MCF 10A (cell line): ENCODE data around the gene MYH10. TPM values are rescaled to one million over a fixed set of nuclear protein-coding genes. Genes with fewer than 3 reads are reported as not detected.

Experiments used
- BruUV-seq: library from RNA; stranded (reverse); fragments of 400-500 nt; replicated peaks from 2 replicates; lab custom pipeline; 2021; lab: Mats Ljungman, UMichigan
- CTCF ChIA-PET: fragments of 300-600 bp; sonication (Branson Sonifier 250); formaldehyde crosslinking; extraction: SDS; loops from one replicate; lab custom pipeline; 2021; ENCODE audit warnings: antibody characterized with exemption, inconsistent platforms; lab: Yijun Ruan, JAX
- POLR2A ChIA-PET: fragments of 300-600, 350-650 bp; sonication (Branson Sonifier 250); formaldehyde crosslinking; extraction: SDS; loops from one replicate; lab custom pipeline; 2020; ENCODE audit warnings: antibody characterized with exemption, inconsistent platforms; lab: Yijun Ruan, JAX
- DNase-seq: peaks from one replicate; pipeline ENCODE4 v3.0.0-alpha.2; 2018; ENCODE audit not compliant: unreplicated experiment
- H3K27ac Mint-ChIP-seq: one replicate; pipeline ENCODE4 v1.8.0; 2022; ENCODE audit warnings: mild to moderate bottlenecking, low read depth, mixed read lengths; ENCODE audit not compliant: unreplicated experiment
- H3K27me3 Mint-ChIP-seq: one replicate; pipeline ENCODE4 v1.8.0; 2022; ENCODE audit warnings: mixed read lengths; ENCODE audit not compliant: insufficient read depth, unreplicated experiment
- H3K36me3 Mint-ChIP-seq: one replicate; pipeline ENCODE4 v1.8.0; 2022; ENCODE audit warnings: mild to moderate bottlenecking, moderate library complexity, mixed read lengths; ENCODE audit not compliant: insufficient read depth, unreplicated experiment
- H3K4me1 Mint-ChIP-seq: one replicate; pipeline ENCODE4 v1.8.0; 2022; ENCODE audit warnings: mixed read lengths; ENCODE audit not compliant: insufficient read depth, unreplicated experiment
- H3K4me3 Mint-ChIP-seq: one replicate; pipeline ENCODE4 v1.8.0; 2022; ENCODE audit warnings: mild to moderate bottlenecking, moderate library complexity, mixed read lengths; ENCODE audit not compliant: unreplicated experiment
- H3K9me3 Mint-ChIP-seq: one replicate; pipeline ENCODE4 v1.8.0; 2022; ENCODE audit warnings: mixed read lengths; ENCODE audit not compliant: unreplicated experiment
- intact Hi-C: fragments of 100-400 bp; cut with micrococcal nuclease; formaldehyde crosslinking; loops from 2 replicates; pipeline ENCODE4 v1.14.1; 2022
- total RNA-seq: library from RNA; stranded (reverse); gene quantifications from 2 replicates; pipeline ENCODE4 v1.2.3, GENCODE V29; 2022
- TF ChIP-seq, protein P1 (sequence below): fragments of 200-600 bp; IDR thresholded peaks from one replicate; pipeline ENCODE4 v1.8.0; 2022; ENCODE audit warnings: antibody characterized with exemption, mild to moderate bottlenecking; ENCODE audit not compliant: unreplicated experiment

Gene MYH10
- total RNA-seq, 1 experiment from 2014 or later, result 43.0 TPM

DNA sequence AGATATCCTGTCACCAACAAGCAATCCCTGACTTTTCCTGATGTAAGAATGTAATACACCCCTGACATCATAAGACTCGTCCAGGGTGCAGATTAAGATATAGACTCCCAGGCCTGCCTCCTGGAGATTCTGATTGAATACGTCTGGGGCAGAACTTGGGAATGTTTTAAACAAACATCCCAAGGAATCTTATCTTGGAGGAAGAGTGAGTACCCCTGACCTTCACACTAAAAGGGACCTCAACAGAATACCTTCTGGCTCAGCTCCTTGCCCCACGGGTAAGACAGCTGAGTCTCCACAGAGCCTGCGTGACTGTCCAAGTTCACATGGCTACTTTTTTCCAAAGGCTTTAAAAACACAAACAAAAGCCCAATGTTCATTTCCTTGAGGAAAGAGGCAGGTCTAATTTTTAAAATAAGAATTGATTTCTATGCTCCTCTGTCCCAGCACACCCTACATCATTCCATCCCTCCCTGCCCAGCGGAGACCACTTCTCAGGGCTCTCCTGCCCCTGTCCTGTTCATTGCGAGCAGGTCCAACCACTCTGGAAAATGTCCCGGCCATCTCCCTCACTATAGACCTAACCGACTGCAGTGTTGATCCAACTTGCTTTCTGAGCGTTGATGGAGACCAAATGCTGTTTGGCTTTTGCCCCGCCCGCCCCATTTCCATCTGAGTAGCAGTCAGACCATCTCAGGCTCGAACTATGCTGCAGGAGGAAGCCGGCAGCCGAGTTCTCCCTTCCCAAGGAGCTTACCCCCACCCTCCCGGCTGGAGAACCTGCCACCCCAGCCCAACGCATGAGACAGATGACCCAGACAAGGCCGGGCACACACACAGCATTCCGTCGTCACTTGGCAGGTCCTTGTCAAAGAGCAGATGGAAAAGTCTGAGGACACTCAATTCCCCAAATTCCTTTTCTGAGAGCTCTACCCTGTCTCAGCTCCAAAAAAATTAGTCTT lies 44.1 kb upstream of the MYH10 start:
- Mint-ChIP-seq H3K36me3 (no peaks in the 10 kb centered on the region), H3K4me3 (no peak overlapping the region), H3K27me3 (peaks cover 26% of the 10 kb centered on the region), H3K27ac (no peak overlapping the region), H3K4me1 (no peaks in the 10 kb centered on the region), H3K9me3 (peaks cover 14% of the 10 kb centered on the region)
- CTCF ChIA-PET, result interaction anchor here (0.6 kb wide), 1 partner anchor 36 kb away, joined by 3 read pairs; no protein-coding TSS in a partner anchor
- BruUV-seq, result no TSS peak
- TF ChIP-seq, protein P1, sequence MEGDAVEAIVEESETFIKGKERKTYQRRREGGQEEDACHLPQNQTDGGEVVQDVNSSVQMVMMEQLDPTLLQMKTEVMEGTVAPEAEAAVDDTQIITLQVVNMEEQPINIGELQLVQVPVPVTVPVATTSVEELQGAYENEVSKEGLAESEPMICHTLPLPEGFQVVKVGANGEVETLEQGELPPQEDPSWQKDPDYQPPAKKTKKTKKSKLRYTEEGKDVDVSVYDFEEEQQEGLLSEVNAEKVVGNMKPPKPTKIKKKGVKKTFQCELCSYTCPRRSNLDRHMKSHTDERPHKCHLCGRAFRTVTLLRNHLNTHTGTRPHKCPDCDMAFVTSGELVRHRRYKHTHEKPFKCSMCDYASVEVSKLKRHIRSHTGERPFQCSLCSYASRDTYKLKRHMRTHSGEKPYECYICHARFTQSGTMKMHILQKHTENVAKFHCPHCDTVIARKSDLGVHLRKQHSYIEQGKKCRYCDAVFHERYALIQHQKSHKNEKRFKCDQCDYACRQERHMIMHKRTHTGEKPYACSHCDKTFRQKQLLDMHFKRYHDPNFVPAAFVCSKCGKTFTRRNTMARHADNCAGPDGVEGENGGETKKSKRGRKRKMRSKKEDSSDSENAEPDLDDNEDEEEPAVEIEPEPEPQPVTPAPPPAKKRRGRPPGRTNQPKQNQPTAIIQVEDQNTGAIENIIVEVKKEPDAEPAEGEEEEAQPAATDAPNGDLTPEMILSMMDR, result no peak
- intact Hi-C loops, result no loop called here
- POLR2A ChIA-PET, result interaction anchor here (0.6 kb wide), 1 partner anchor 62 kb away, joined by 3 read pairs; no protein-coding TSS in a partner anchor
- no peak for DNase-seq

DNA sequence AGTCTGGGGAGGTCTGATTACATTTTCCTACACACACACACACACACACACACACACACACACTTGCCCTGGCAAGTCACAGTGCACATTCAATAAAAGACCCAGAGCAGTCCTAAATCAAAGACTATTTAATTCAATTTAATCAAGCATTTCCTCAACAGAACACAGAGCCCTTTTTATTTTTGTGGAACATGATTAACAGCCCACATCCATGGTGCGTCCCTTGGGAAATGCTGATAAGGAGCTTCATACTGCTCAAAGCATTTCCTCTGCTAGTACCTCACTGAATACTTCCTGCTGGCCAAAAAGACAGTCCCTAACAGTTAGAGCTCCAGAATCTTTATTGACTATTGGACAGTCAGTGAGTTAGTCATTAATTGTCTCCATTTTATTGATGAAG lies 43.1 kb upstream of the MYH10 start:
- H3K9me3 Mint-ChIP-seq, result peaks cover 7% of the 10 kb centered on the region
- ChIA-PET CTCF (interaction anchor here (0.6 kb wide), 1 partner anchor 37 kb away, joined by 3 read pairs; no protein-coding TSS in a partner anchor), POLR2A (no interaction called here)
- intact Hi-C loops, result no loop called here
- BruUV-seq, result no TSS peak
- no peak for DNase-seq
- H3K4me1 Mint-ChIP-seq, result no peaks in the 10 kb centered on the region
- no peak overlapping the region for H3K4me3 Mint-ChIP-seq
- no peak overlapping the region for H3K27ac Mint-ChIP-seq
- peaks cover 16% of the 10 kb centered on the region for H3K27me3 Mint-ChIP-seq
- no peaks in the 10 kb centered on the region for H3K36me3 Mint-ChIP-seq
- TF ChIP-seq, protein P1, result no peak

DNA sequence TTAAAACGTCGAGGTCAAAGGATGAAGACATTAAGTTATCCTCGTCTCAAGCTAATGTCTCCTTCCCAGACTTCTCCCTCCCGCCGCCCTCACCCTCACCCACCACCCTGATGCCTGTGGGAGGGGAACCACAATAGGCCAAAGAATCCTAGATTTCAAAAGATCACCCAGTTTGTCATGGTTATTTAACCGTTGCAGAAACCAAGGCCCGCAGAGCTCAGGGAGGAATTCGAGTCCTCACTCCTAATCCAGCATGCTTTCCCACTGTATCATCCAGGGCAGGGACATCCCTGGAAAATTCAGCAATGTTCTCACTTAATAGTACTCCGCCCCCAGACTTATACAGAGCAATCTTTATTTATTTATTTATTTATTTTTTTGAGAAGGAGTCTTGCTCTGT lies 41.8 kb upstream of the MYH10 start:
- H3K27ac Mint-ChIP-seq, result no peak overlapping the region

DNA sequence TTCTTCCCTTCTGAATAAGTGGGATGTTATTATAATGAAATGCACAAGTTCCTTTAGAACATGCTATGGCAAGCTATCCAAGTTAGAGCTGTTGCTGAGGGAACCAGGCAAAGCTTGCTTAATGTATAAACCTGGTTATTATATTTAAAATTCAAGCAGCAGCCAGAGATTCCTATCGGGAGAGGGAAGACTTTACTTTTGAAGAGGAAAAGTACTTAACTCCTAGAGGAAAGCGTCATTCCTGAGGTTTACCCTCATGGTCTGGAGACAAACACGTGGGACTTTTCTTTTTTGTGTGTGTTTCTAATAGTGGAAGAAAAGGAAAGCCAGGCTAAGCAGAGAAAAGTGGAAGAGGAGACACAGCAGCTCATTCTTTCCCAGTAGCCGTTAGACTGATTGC lies 39.9 kb upstream of the MYH10 start:
- H3K27ac Mint-ChIP-seq, result no peak overlapping the region
- CTCF ChIA-PET, result no interaction called here
- no peaks in the 10 kb centered on the region for H3K36me3 Mint-ChIP-seq
- POLR2A ChIA-PET, result no interaction called here
- H3K9me3 Mint-ChIP-seq, result no peaks in the 10 kb centered on the region
- no peaks in the 10 kb centered on the region for H3K4me1 Mint-ChIP-seq
- DNase-seq, result no peak
- H3K4me3 Mint-ChIP-seq, result no peak overlapping the region
- BruUV-seq, result no TSS peak
- TF ChIP-seq, protein P1, result no peak
- no peaks in the 10 kb centered on the region for H3K27me3 Mint-ChIP-seq
- intact Hi-C loops, result no loop called here

More for the DNA sequence above, 41.8 kb upstream of the MYH10 start:
- Mint-ChIP-seq H3K4me3 (no peak overlapping the region), H3K4me1 (no peaks in the 10 kb centered on the region), H3K9me3 (no peaks in the 10 kb centered on the region), H3K27me3 (peaks cover 11% of the 10 kb centered on the region), H3K36me3 (no peaks in the 10 kb centered on the region)
- BruUV-seq, result no TSS peak
- TF ChIP-seq, protein P1, result no peak
- no peak for DNase-seq
- intact Hi-C loops, result no loop called here
- ChIA-PET CTCF (no interaction called here), POLR2A (interaction anchor here (1.0 kb wide), 1 partner anchor 9 kb away, joined by 5 read pairs; no protein-coding TSS in a partner anchor)
